ENCODE data around the gene CEP85. TPM values are rescaled to one million over a fixed set of nuclear protein-coding genes. Genes with fewer than 3 reads are reported as not detected.

CEP85 gene
- total and polyA plus RNA-seq, 2 of the 13 experiments (the other 11 are each of a cell fraction or from before 2014, with no cell fraction given) = 16.1 to 26.7 TPM

DNA sequence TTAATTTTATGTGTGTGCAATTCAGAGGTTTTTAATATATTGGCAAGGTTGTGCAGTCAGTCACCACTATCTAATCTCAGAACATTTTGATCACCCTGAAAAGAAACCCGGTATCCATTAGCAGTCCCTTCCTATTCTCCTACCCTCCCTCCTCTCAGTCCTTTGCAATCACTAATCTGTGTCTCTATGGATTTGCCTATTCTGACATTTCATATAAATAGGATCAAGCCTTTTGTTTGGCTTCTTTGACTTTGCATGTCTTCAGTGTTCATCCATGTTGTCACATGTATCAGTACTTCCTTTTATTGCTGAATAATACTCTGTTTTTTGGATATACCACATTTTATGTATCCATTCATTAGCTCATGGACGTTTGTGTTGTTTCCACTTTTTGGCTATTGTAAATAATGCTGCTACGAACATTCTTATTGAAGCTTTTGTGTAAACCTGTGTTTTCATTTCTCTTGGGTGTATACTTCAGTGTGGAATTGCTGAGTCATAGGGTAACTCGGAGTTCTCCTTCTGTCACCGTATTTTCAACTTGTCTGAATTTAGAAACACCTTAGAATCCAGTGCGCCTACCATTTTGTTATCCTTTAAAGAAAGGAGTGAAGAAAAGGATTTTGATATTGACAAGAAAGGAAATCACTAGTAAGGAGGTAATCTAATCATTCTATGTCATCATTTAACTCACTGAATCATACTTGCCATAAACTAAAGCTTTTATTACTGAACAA lies 3.4 kb downstream of the CEP85 start:
- no peaks in the 10 kb centered on the region for H4K20me1 ChIP-seq (ENCODE audit: insufficient read depth, low read length)
- H3K27ac ChIP-seq (ENCODE audit: extremely low read length, insufficient read depth, low read length) = peak overlapping the region; percentile 9
- ChIA-PET POLR2A (interaction anchor here (1.5 kb wide), 1 partner anchor 15 kb away, joined by 3 read pairs; no protein-coding TSS in a partner anchor), CTCF (ENCODE audit: low intra/inter-chr PET ratio, low total read pairs) (no interaction called here)
- no peak overlapping the region for H2AFZ ChIP-seq (ENCODE audit: low read length)
- no TSS peak for BruUV-seq (replicated peaks)
- DNase-seq (ENCODE audit: low spot score) (no peak), ATAC-seq (no peak), FAIRE-seq (no peak)
- H3K79me2 ChIP-seq (ENCODE audit: insufficient read depth, low read length) = peaks cover 62% of the 10 kb centered on the region
- WGBS (ENCODE audit: low lambda C conversion rate) = 75% methylated on average over 6 of the region's 6 CpGs
- intact Hi-C loops (cut with micrococcal nuclease; ENCODE audit: unreplicated experiment) (no loop called here), in situ Hi-C loops (cut with HindIII; ENCODE audit: extremely low pct_ligation_motif_present, low pct_unique_long_range_greater_than_20kb) (no loop called here)
- H3K9me3 ChIP-seq (ENCODE audit: low read length) = no peaks in the 10 kb centered on the region
- no peak overlapping the region for H3K4me3 ChIP-seq (replicated peaks in 1 of 3; ENCODE audit: insufficient read depth in 1 of 3, low read depth in 2 of 3, low read length in 3 of 3)
- H3K27me3 ChIP-seq (ENCODE audit: control insufficient read depth in 1 of 2, insufficient read depth in 2 of 2, low read length in 2 of 2) = no peaks in the 10 kb centered on the region; a peak in 1 of 5 replicates
- H3K4me1 ChIP-seq (ENCODE audit: insufficient read depth, low read length) = peaks cover 52% of the 10 kb centered on the region
- peaks cover 2 to 3% of the 10 kb centered on the region in 2 experiments; a peak in 3 of 5 replicates for H3K36me3 ChIP-seq (replicated peaks in 1 of 2; ENCODE audit: control insufficient read depth in 1 of 2, insufficient read depth in 2 of 2, low read length in 2 of 2)
- H3K9ac ChIP-seq (ENCODE audit: insufficient read depth, low read depth, low read length) = no peak overlapping the region
- H3K4me2 ChIP-seq (ENCODE audit: low read depth, low read length) = peak overlapping the region; percentile 35; the same call in 1 of the 2 replicates
- TF ChIP-seq NFKB2 (CRISPR knock-in tag; IDR thresholded peaks at IDR 0.05; ENCODE audit: borderline replicate concordance) (no peak), ZNF609 (CRISPR knock-in tag; IDR thresholded peaks at IDR 0.05; ENCODE audit: borderline replicate concordance) (no peak), TP53 (CRISPR knock-in tag; conservative IDR thresholded peaks at IDR 0.05) (no peak), NCOA1 (CRISPR knock-in tag; IDR thresholded peaks at IDR 0.05) (no peak), MAFF (IDR thresholded peaks at IDR 0.05; ENCODE audit: low read depth, low read length) (peak; percentile 73), ZFX (CRISPR knock-in tag; IDR thresholded peaks at IDR 0.05; ENCODE audit: low read depth) (no peak), MAFG (CRISPR knock-in tag; IDR thresholded peaks at IDR 0.05) (0 out of 2 replicates have a peak, but pooled peaks have one; percentile 19)
- TF ChIP-seq, protein P1, sequence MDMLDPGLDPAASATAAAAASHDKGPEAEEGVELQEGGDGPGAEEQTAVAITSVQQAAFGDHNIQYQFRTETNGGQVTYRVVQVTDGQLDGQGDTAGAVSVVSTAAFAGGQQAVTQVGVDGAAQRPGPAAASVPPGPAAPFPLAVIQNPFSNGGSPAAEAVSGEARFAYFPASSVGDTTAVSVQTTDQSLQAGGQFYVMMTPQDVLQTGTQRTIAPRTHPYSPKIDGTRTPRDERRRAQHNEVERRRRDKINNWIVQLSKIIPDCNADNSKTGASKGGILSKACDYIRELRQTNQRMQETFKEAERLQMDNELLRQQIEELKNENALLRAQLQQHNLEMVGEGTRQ (IDR thresholded peaks at IDR 0.05; ENCODE audit: low read depth, low read length) = no peak
- TF ChIP-seq, protein P1 (CRISPR knock-in tag; IDR thresholded peaks at IDR 0.05; ENCODE audit: borderline replicate concordance) = no peak
- TF ChIP-seq, protein P2, sequence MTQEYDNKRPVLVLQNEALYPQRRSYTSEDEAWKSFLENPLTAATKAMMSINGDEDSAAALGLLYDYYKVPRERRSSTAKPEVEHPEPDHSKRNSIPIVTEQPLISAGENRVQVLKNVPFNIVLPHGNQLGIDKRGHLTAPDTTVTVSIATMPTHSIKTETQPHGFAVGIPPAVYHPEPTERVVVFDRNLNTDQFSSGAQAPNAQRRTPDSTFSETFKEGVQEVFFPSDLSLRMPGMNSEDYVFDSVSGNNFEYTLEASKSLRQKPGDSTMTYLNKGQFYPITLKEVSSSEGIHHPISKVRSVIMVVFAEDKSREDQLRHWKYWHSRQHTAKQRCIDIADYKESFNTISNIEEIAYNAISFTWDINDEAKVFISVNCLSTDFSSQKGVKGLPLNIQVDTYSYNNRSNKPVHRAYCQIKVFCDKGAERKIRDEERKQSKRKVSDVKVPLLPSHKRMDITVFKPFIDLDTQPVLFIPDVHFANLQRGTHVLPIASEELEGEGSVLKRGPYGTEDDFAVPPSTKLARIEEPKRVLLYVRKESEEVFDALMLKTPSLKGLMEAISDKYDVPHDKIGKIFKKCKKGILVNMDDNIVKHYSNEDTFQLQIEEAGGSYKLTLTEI (CRISPR knock-in tag; conservative IDR thresholded peaks at IDR 0.05) = no peak

Data from HepG2 (cell line).